Astrocyte (in vitro differentiated cells and primary cell): Measurements from ENCODE around the gene RRP12. TPM values are rescaled to one million over a fixed set of nuclear protein-coding genes. Genes with fewer than 3 reads are reported as not detected.

Experiments
- DNase-seq: peaks from one replicate; pipeline ENCODE4 v3.0.0-alpha.2; 2010; ENCODE audit warnings: low read depth
- FAIRE-seq: peaks from 2 replicates; lab custom pipeline; 2011; peaks lifted over from hg19 to GRCh38; lab: Jason Lieb, UNC
- H2AFZ ChIP-seq: 2 replicates; pipeline ENCODE4 v1.6.0; 2012; ENCODE audit warnings: low read depth, low read length, inconsistent platforms
- H3K27ac ChIP-seq: 2 replicates; pipeline ENCODE4 v1.5.1; 2011; ENCODE audit warnings: low read depth, low read length, inconsistent platforms
- H3K27me3 ChIP-seq: 2 replicates; pipeline ENCODE4 v1.6.0; 2011; ENCODE audit warnings: low read length, inconsistent platforms; ENCODE audit not compliant: insufficient read depth
- H3K36me3 ChIP-seq: 2 replicates; pipeline ENCODE4 v1.5.1; 2011; ENCODE audit warnings: low read length, inconsistent platforms; ENCODE audit not compliant: insufficient read depth
- H3K4me1 ChIP-seq: 2 replicates; pipeline ENCODE4 v1.5.1; 2011; ENCODE audit warnings: low read length, inconsistent platforms; ENCODE audit not compliant: insufficient read depth
- H3K4me2 ChIP-seq: 2 replicates; pipeline ENCODE4 v1.6.0; 2012; ENCODE audit warnings: low read length, inconsistent platforms
- H3K4me3 ChIP-seq: 2 replicates; pipeline ENCODE4 v1.5.1; 2011; ENCODE audit warnings: low read depth, mild to moderate bottlenecking, low read length, inconsistent platforms; ENCODE audit not compliant: insufficient read depth
- H3K79me2 ChIP-seq: 2 replicates; pipeline ENCODE4 v1.6.0; 2012; ENCODE audit warnings: mild to moderate bottlenecking, low read length, inconsistent platforms; ENCODE audit not compliant: insufficient read depth
- H3K9ac ChIP-seq: 2 replicates; pipeline ENCODE4 v1.6.0; 2012; ENCODE audit warnings: mild to moderate bottlenecking, low read length, inconsistent platforms
- H3K9me3 ChIP-seq: 2 replicates; pipeline ENCODE4 v1.5.1; 2012; ENCODE audit warnings: low read depth, mild to moderate bottlenecking, low read length, inconsistent platforms; ENCODE audit not compliant: insufficient read depth
- H4K20me1 ChIP-seq: 2 replicates; pipeline ENCODE4 v1.6.0; 2012; ENCODE audit warnings: low read length, inconsistent platforms; ENCODE audit not compliant: insufficient read depth
- H3K27ac Mint-ChIP-seq: one replicate; pipeline ENCODE4 v1.8.0; 2021; ENCODE audit warnings: mild to moderate bottlenecking, mixed read lengths; ENCODE audit not compliant: unreplicated experiment
- H3K27me3 Mint-ChIP-seq: one replicate; pipeline ENCODE4 v1.8.0; 2021; ENCODE audit warnings: low read depth, mixed read lengths; ENCODE audit not compliant: unreplicated experiment
- H3K36me3 Mint-ChIP-seq: one replicate; pipeline ENCODE4 v1.8.0; 2021; ENCODE audit warnings: low read depth, mixed read lengths; ENCODE audit not compliant: unreplicated experiment
- H3K4me1 Mint-ChIP-seq: one replicate; pipeline ENCODE4 v1.8.0; 2021; ENCODE audit warnings: low read depth, mixed read lengths; ENCODE audit not compliant: unreplicated experiment
- H3K4me3 Mint-ChIP-seq: one replicate; pipeline ENCODE4 v1.8.0; 2021; ENCODE audit warnings: mild to moderate bottlenecking, moderate library complexity, mixed read lengths; ENCODE audit not compliant: unreplicated experiment
- H3K9me3 Mint-ChIP-seq: one replicate; pipeline ENCODE4 v1.8.0; 2021; ENCODE audit warnings: mild to moderate bottlenecking, mixed read lengths; ENCODE audit not compliant: unreplicated experiment
- EZH2 ChIP-seq: IDR thresholded peaks from 2 replicates; pipeline ENCODE4 v1.6.1; 2012; ENCODE audit warnings: mild to moderate bottlenecking, low read length, inconsistent platforms; ENCODE audit not compliant: insufficient read depth
- total RNA-seq: library from RNA; stranded (reverse); gene quantifications from 2 replicates; pipeline ENCODE4 v1.2.1, GENCODE V29; 2021
- TF ChIP-seq, protein P1 (sequence below): IDR thresholded peaks from 2 replicates; pipeline ENCODE4 v1.5.1; 2011; ENCODE audit warnings: low read depth, mild to moderate bottlenecking, inconsistent platforms, low read length, moderate library complexity; ENCODE audit not compliant: insufficient read depth

The RRP12 gene
- total RNA-seq, 1 donor from 2014 or later: 52.1 TPM

- Histone ChIP-seq H3K27me3 (peaks cover 3% of the 10 kb centered on the region), H2AFZ (no peak overlapping the region), H3K4me3 (no peak overlapping the region), H3K9ac (no peak overlapping the region), H3K4me2 (no peak overlapping the region), H3K36me3 (no peaks in the 10 kb centered on the region), H3K79me2 (no peaks in the 10 kb centered on the region), H3K27ac (no peak overlapping the region), H3K9me3 (no peaks in the 10 kb centered on the region), H4K20me1 (no peaks in the 10 kb centered on the region), H3K4me1 (peaks cover under 1% of the 10 kb centered on the region)
- no peak for FAIRE-seq
- no peaks in the 10 kb centered on the region for H3K27me3 Mint-ChIP-seq
- H3K4me3 Mint-ChIP-seq: no peak overlapping the region
- no peaks in the 10 kb centered on the region for H3K36me3 Mint-ChIP-seq
- H3K27ac Mint-ChIP-seq: no peak overlapping the region
- no peak for DNase-seq
- TF ChIP-seq EZH2: no peak
- TF ChIP-seq, protein P1, sequence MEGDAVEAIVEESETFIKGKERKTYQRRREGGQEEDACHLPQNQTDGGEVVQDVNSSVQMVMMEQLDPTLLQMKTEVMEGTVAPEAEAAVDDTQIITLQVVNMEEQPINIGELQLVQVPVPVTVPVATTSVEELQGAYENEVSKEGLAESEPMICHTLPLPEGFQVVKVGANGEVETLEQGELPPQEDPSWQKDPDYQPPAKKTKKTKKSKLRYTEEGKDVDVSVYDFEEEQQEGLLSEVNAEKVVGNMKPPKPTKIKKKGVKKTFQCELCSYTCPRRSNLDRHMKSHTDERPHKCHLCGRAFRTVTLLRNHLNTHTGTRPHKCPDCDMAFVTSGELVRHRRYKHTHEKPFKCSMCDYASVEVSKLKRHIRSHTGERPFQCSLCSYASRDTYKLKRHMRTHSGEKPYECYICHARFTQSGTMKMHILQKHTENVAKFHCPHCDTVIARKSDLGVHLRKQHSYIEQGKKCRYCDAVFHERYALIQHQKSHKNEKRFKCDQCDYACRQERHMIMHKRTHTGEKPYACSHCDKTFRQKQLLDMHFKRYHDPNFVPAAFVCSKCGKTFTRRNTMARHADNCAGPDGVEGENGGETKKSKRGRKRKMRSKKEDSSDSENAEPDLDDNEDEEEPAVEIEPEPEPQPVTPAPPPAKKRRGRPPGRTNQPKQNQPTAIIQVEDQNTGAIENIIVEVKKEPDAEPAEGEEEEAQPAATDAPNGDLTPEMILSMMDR: no peak
- no peaks in the 10 kb centered on the region for H3K9me3 Mint-ChIP-seq
- peaks cover 2% of the 10 kb centered on the region for H3K4me1 Mint-ChIP-seq
These were observed 86.5 kb downstream of the RRP12 start for GRCh38 chr10:97314671-97315070.

DNA sequence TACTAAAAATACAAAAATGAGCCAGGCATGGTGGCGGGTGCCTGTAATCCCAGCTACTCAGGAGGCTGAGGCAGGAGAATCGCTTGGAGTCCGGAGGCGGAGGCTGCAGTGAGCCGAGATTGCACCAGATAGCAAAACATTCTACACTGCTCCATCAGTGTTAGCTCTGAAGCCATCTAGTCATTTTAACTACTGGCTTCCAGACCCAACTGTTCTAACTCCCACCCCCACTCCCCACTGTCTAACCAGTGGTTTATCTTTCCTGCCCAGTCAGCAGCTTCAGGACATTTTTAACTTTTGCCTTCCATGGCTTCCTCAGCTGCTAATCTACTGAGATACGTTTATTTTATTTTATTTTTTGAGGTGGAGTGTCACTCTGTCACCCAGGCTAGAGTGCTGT lies 88.2 kb downstream of the RRP12 start:
- no peak for FAIRE-seq
- no peak overlapping the region for H3K9ac ChIP-seq
- H3K79me2 ChIP-seq: no peaks in the 10 kb centered on the region
- no peak for DNase-seq
- TF ChIP-seq, protein P1: no peak
- no peak for TF ChIP-seq EZH2
- Mint-ChIP-seq H3K36me3 (no peaks in the 10 kb centered on the region), H3K27me3 (no peaks in the 10 kb centered on the region), H3K27ac (no peak overlapping the region), H3K4me1 (no peaks in the 10 kb centered on the region), H3K9me3 (no peaks in the 10 kb centered on the region), H3K4me3 (no peak overlapping the region)
- H3K4me1 ChIP-seq: no peaks in the 10 kb centered on the region
- H3K9me3 ChIP-seq: no peaks in the 10 kb centered on the region
- peaks cover 3% of the 10 kb centered on the region for H3K27me3 ChIP-seq
- H2AFZ ChIP-seq: no peak overlapping the region
- no peak overlapping the region for H3K27ac ChIP-seq
- H4K20me1 ChIP-seq: no peaks in the 10 kb centered on the region
- H3K4me3 ChIP-seq: no peak overlapping the region
- no peak overlapping the region for H3K4me2 ChIP-seq
- no peaks in the 10 kb centered on the region for H3K36me3 ChIP-seq

- TF ChIP-seq, protein P1: no peak
- TF ChIP-seq EZH2: no peak
- H3K27me3 Mint-ChIP-seq: no peaks in the 10 kb centered on the region
These were observed 90.0 kb downstream of the RRP12 start for GRCh38 chr10:97311111-97311626.

More at GRCh38 chr10:97311111-97311626, 90.0 kb downstream of the RRP12 start:
- H3K4me3 ChIP-seq: no peak overlapping the region
- H3K27ac Mint-ChIP-seq: no peak overlapping the region
- no peaks in the 10 kb centered on the region for H3K4me1 Mint-ChIP-seq
- no peaks in the 10 kb centered on the region for H3K27me3 ChIP-seq
- no peak overlapping the region for H3K27ac ChIP-seq
- no peak for DNase-seq
- no peaks in the 10 kb centered on the region for H3K36me3 Mint-ChIP-seq
- H3K9me3 Mint-ChIP-seq: no peaks in the 10 kb centered on the region
- no peaks in the 10 kb centered on the region for H3K9me3 ChIP-seq
- no peaks in the 10 kb centered on the region for H3K4me1 ChIP-seq
- no peaks in the 10 kb centered on the region for H3K79me2 ChIP-seq
- no peak overlapping the region for H3K4me3 Mint-ChIP-seq
- no peak overlapping the region for H3K9ac ChIP-seq
- H3K36me3 ChIP-seq: no peaks in the 10 kb centered on the region
- no peak overlapping the region for H2AFZ ChIP-seq
- H4K20me1 ChIP-seq: no peaks in the 10 kb centered on the region
- no peak overlapping the region for H3K4me2 ChIP-seq
- no peak for FAIRE-seq
